ENCODE measurements around the gene SRP54. TPM values are rescaled to one million over a fixed set of nuclear protein-coding genes. Genes with fewer than 3 reads are reported as not detected.
A peak's percentile ranks its signal among the peaks of the same experiment; 100 is the strongest.

Gene SRP54
- total and polyA plus RNA-seq, 2 of the 13 experiments (the other 11 are each of a cell fraction or from before 2014, with no cell fraction given) = 42.2 to 207 TPM

- ChIA-PET CTCF (ENCODE audit: low intra/inter-chr PET ratio, low total read pairs) (no interaction called here), POLR2A (interaction anchor here (3.2 kb wide), 1 partner anchor 10 kb away, joined by 30 read pairs; the partner anchor contains the start of gene SRP54)
- Histone ChIP-seq H3K4me3 (replicated peaks in 1 of 3; ENCODE audit: insufficient read depth in 1 of 3, low read depth in 2 of 3, low read length in 3 of 3) (no peak overlapping the region), H2AFZ (ENCODE audit: low read length) (no peak overlapping the region), H3K27ac (ENCODE audit: extremely low read length, insufficient read depth, low read length) (no peak overlapping the region), H3K79me2 (ENCODE audit: insufficient read depth, low read length) (peaks cover 63% of the 10 kb centered on the region), H3K9me3 (ENCODE audit: low read length) (no peaks in the 10 kb centered on the region), H3K4me2 (ENCODE audit: low read depth, low read length) (no peak overlapping the region), H3K36me3 (replicated peaks in 1 of 2; ENCODE audit: control insufficient read depth in 1 of 2, insufficient read depth in 2 of 2, low read length in 2 of 2) (peaks cover 11 to 53% of the 10 kb centered on the region in 2 experiments), H3K4me1 (ENCODE audit: insufficient read depth, low read length) (0 out of 2 replicates have a peak, but pooled peaks cover 4% of the 10 kb centered on the region), H3K27me3 (ENCODE audit: control insufficient read depth in 1 of 2, insufficient read depth in 2 of 2, low read length in 2 of 2) (no peaks in the 10 kb centered on the region), H3K9ac (ENCODE audit: insufficient read depth, low read depth, low read length) (no peak overlapping the region), H4K20me1 (ENCODE audit: insufficient read depth, low read length) (peaks cover 7% of the 10 kb centered on the region; the same call in 1 of the 2 replicates)
- 97% methylated on average over 5 of the region's 5 CpGs for WGBS (ENCODE audit: low lambda C conversion rate)
- intact Hi-C loops (cut with micrococcal nuclease; ENCODE audit: unreplicated experiment) = no loop called here
- in situ Hi-C loops (cut with HindIII; ENCODE audit: extremely low pct_ligation_motif_present, low pct_unique_long_range_greater_than_20kb) = no loop called here
- BruUV-seq (replicated peaks) = no TSS peak
- no peak for DNase-seq (ENCODE audit: low spot score)
- FAIRE-seq = no peak
- no peak for TF ChIP-seq ZNF724P (CRISPR knock-in tag; IDR thresholded peaks at IDR 0.05; ENCODE audit: borderline replicate concordance)
- no peak for TF ChIP-seq HNRNPL (IDR thresholded peaks at IDR 0.05; ENCODE audit: low read depth, low read length)
- TF ChIP-seq ZNF572 (CRISPR knock-in tag; IDR thresholded peaks at IDR 0.05) = no peak
- no peak for TF ChIP-seq ZNF451 (CRISPR knock-in tag; IDR thresholded peaks at IDR 0.05)
- TF ChIP-seq TP53 (CRISPR knock-in tag; conservative IDR thresholded peaks at IDR 0.05) = no peak
- TF ChIP-seq KLF11 (CRISPR knock-in tag; IDR thresholded peaks at IDR 0.05) = no peak
- no peak for TF ChIP-seq PAWR (CRISPR knock-in tag; IDR thresholded peaks at IDR 0.05; ENCODE audit: borderline replicate concordance)
- TF ChIP-seq, protein P1, sequence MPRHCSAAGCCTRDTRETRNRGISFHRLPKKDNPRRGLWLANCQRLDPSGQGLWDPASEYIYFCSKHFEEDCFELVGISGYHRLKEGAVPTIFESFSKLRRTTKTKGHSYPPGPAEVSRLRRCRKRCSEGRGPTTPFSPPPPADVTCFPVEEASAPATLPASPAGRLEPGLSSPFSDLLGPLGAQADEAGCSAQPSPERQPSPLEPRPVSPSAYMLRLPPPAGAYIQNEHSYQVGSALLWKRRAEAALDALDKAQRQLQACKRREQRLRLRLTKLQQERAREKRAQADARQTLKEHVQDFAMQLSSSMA (CRISPR knock-in tag; IDR thresholded peaks at IDR 0.05) = 0 out of 2 replicates have a peak, but pooled peaks have one; percentile 23
- no peak for ATAC-seq
Observed at GRCh38 chr14:34971801-34972200, 11.0 kb upstream of the SRP54 start.

DNA sequence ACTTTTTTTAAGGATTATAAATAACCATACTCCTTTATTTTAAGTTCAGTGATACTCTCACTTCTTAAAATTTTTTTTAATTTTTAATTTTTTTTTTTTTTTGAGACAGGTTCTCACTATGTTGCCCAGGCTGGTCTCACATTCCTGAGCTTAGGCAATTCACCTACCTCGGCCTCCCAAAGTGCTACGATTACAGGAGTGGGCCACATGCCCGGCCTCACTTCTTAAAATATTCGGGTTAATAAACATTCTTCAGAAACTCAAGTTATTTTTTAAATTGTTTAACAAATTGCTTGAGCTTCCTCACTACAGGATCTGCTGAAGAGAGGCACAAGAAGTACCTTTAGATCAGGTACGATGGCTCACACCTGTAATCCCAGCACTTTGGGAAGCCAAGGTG lies 4.3 kb upstream of the SRP54 start:
- Histone ChIP-seq H3K9me3 (ENCODE audit: low read length) (no peaks in the 10 kb centered on the region), H3K4me1 (ENCODE audit: insufficient read depth, low read length) (peaks cover 23% of the 10 kb centered on the region), H3K36me3 (replicated peaks in 1 of 2; ENCODE audit: control insufficient read depth in 1 of 2, insufficient read depth in 2 of 2, low read length in 2 of 2) (peaks cover 1 to 11% of the 10 kb centered on the region in 2 experiments; a peak in 3 of 5 replicates), H3K4me2 (ENCODE audit: low read depth, low read length) (no peak overlapping the region), H3K27ac (ENCODE audit: extremely low read length, insufficient read depth, low read length) (no peak overlapping the region), H3K9ac (ENCODE audit: insufficient read depth, low read depth, low read length) (no peak overlapping the region), H4K20me1 (ENCODE audit: insufficient read depth, low read length) (peaks cover 4% of the 10 kb centered on the region), H3K4me3 (replicated peaks in 1 of 3; ENCODE audit: insufficient read depth in 1 of 3, low read depth in 2 of 3, low read length in 3 of 3) (no peak overlapping the region), H3K79me2 (ENCODE audit: insufficient read depth, low read length) (peaks cover 86% of the 10 kb centered on the region), H2AFZ (ENCODE audit: low read length) (no peak overlapping the region), H3K27me3 (ENCODE audit: control insufficient read depth in 1 of 2, insufficient read depth in 2 of 2, low read length in 2 of 2) (peaks cover 0 to 2% of the 10 kb centered on the region in 2 experiments; a peak in 1 of 5 replicates)
- intact Hi-C loops (cut with micrococcal nuclease; ENCODE audit: unreplicated experiment) = no loop called here
- in situ Hi-C loops (cut with HindIII; ENCODE audit: extremely low pct_ligation_motif_present, low pct_unique_long_range_greater_than_20kb) = no loop called here
- TF ChIP-seq, protein P2, sequence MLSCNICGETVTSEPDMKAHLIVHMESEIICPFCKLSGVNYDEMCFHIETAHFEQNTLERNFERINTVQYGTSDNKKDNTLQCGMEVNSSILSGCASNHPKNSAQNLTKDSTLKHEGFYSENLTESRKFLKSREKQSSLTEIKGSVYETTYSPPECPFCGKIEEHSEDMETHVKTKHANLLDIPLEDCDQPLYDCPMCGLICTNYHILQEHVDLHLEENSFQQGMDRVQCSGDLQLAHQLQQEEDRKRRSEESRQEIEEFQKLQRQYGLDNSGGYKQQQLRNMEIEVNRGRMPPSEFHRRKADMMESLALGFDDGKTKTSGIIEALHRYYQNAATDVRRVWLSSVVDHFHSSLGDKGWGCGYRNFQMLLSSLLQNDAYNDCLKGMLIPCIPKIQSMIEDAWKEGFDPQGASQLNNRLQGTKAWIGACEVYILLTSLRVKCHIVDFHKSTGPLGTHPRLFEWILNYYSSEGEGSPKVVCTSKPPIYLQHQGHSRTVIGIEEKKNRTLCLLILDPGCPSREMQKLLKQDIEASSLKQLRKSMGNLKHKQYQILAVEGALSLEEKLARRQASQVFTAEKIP (CRISPR knock-in tag; IDR thresholded peaks at IDR 0.05; ENCODE audit: borderline replicate concordance) = no peak
- TF ChIP-seq TRIM24 (CRISPR knock-in tag; IDR thresholded peaks at IDR 0.05) = no peak
- no peak for TF ChIP-seq HDAC2 (CRISPR knock-in tag; IDR thresholded peaks at IDR 0.05)
- no peak for TF ChIP-seq HOMEZ (CRISPR knock-in tag; IDR thresholded peaks at IDR 0.05; ENCODE audit: low read depth)
- TF ChIP-seq KMT2B (CRISPR knock-in tag; IDR thresholded peaks at IDR 0.05) = 0 out of 2 replicates have a peak, but pooled peaks have one; percentile 18
- TF ChIP-seq PHF8 (CRISPR knock-in tag; IDR thresholded peaks at IDR 0.05) = no peak
- TF ChIP-seq TOPORS (CRISPR knock-in tag; IDR thresholded peaks at IDR 0.05) = no peak
- CTCF ChIA-PET (ENCODE audit: low intra/inter-chr PET ratio, low total read pairs) = no interaction called here
- no TSS peak for BruUV-seq (replicated peaks)
- WGBS (ENCODE audit: low lambda C conversion rate) = 95% methylated on average over 5 of the region's 5 CpGs
- POLR2A ChIA-PET = interaction anchor here (0.7 kb wide), 2 partner anchors 13 to 314 kb away, joined by 3 read pairs; partner anchors contain the start of gene PSMA6
- no peak for ATAC-seq
- no peak for DNase-seq (ENCODE audit: low spot score)
- no peak for FAIRE-seq
